HL-60/S4 treated with phorbol 12-myristate 13-acetate at 8.2 ng/mL for 4 days and 3 days (cell line): ENCODE results near the gene PCYT1A.
"Not testable (repeated sequence)": the region's sequence is repeated elsewhere in the genome, so short reads cannot be mapped to it uniquely, and the experiment has no call there.

ENCODE experiments used
- in situ Hi-C: fragments of 300-500 bp; cut with MboI; formaldehyde crosslinking; loops from 2 replicates; pipeline ENCODE4 v1.15.0; 2022; ENCODE audit warnings: low sequenced_read_pairs

The PCYT1A gene

DNA sequence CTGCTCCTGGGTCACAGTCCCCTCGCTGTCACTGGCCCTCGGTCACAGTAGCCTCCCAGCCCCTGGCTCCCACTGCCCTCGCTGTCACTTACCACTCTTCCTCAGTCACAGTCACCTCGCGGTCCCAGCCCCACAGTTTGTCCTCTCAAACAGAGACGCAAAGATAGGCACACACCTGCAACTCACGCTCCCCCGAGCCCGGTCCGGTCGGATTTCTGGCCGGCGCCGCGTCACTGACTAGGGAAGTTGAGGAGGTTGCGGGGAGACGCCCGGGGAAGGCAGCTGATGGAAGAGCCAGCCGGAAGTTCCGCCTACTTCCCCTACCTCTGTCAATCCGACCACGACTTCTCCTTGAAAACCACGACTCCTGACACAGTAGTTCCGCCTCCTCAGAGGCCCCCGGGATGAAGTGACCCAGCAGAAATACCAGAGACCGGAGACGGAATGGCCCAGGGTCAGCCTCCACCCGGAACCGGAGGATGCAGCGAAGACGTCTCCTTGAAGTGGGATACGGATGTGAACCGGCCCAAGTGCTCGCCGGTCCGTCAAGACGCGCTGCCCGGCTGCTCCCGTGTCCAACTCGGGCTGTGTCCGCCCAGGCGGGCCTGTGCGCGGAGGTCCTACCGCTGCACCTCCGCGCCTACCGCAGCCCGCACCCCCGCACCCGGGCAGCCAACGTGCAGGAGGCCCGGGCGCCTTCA is at the start of gene PCYT1A:
Gene PCYT1A, minus strand, starts transcription at position 287 of the 701 bp plus-strand sequence. CDS start 17,195 bp downstream, outside the sequence.
- in situ Hi-C loops: no loop called here

DNA sequence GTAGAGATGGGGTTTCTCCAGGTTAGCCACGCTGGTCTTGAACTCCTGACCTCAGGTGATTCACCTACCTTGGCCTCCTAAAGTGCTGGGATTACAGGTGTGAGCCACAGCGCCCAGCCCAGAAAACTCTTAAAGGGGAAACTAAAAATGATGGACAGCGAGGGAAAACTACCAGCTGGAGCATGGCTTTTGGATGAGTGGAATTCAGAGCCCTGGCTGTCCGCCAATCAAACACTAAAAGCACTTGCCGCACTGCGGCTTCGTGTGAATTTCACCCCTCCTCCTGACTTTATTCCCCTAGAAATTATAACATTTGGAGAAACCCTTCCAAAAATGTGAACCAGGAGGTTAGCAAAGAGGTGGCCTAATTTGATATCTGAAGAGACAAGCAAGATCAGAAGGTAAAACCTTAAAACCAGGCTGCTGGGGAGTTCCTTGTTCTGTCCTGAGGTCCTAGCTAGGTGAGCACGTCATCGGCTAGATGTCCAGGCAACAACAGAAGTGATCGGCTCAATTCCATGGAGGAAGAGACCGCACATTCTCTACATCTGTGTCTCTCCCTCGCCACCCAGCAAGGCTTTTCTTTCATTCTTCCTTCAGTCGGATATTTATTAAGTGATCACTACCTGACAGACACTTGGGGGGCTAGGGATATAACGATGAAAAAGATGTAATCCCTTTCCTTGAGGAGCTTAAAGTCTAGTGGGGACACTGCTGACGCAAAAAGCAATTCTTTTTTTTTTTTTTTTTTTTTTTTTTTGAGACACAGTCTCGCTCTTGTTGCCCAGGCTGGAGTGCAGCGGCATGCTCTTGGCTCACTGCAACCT is 49.0 kb upstream of the PCYT1A start:
- in situ Hi-C loops: no loop called here

GRCh38 chr3:196335503-196335948 is 48.0 kb upstream of the PCYT1A start:
- in situ Hi-C loops: no loop called here

- in situ Hi-C loops: no loop called here
Observed at GRCh38 chr3:196334982-196335381, 47.5 kb upstream of the PCYT1A start.

DNA sequence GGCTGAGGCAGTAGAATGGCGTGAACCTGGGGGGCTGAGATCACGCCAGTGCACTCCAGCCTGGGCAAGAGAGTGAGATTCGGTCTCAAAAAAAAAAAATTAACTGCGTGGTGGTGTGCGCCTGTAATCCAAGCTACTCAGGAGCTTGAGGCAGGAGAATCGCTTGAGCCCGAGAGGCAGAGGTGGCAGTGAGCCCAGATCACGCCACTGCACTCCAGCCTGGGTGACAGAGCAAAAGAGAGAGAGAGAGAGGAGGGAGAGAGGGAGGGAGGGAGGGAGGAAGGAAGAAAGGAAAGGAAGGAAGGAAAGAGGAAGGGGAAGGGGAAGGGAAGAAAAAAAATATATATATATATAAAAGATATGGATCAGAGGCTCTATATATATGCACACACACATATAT is 44.6 kb upstream of the PCYT1A start:
- in situ Hi-C loops: no loop called here

- in situ Hi-C loops: no loop called here
Observed at GRCh38 chr3:196327405-196327804, 39.9 kb upstream of the PCYT1A start.

GRCh38 chr3:196326936-196327335 is 39.4 kb upstream of the PCYT1A start:
- in situ Hi-C loops: no loop called here

GRCh38 chr3:196323691-196324090 is 36.2 kb upstream of the PCYT1A start:
- in situ Hi-C loops: no loop called here

GRCh38 chr3:196323016-196323415 is 35.5 kb upstream of the PCYT1A start:
- in situ Hi-C loops: no loop called here

- in situ Hi-C loops: no loop called here
Observed at GRCh38 chr3:196321162-196321561, 33.6 kb upstream of the PCYT1A start.

- in situ Hi-C loops: no loop called here
Observed at GRCh38 chr3:196320137-196320536, 32.6 kb upstream of the PCYT1A start.

GRCh38 chr3:196317687-196318467 is 30.4 kb upstream of the PCYT1A start, which contains the start of gene DYNLT2B:
TSS of gene DYNLT2B (minus strand) at chr3:196318240. CDS start at chr3:196318152, 88 bp downstream.
- in situ Hi-C loops: no loop called here

GRCh38 chr3:196316799-196317686 is 29.5 kb upstream of the PCYT1A start:
- in situ Hi-C loops: not testable (repeated sequence)

- in situ Hi-C loops: no loop called here
Observed at GRCh38 chr3:196315821-196316220, 28.3 kb upstream of the PCYT1A start.

GRCh38 chr3:196314597-196314996 is 27.1 kb upstream of the PCYT1A start:
- in situ Hi-C loops: no loop called here

- in situ Hi-C loops: not testable (repeated sequence)
Observed at GRCh38 chr3:196314086-196314485, 26.6 kb upstream of the PCYT1A start.

- in situ Hi-C loops: not testable (repeated sequence)
Observed at GRCh38 chr3:196302960-196303359, 15.4 kb upstream of the PCYT1A start.

DNA sequence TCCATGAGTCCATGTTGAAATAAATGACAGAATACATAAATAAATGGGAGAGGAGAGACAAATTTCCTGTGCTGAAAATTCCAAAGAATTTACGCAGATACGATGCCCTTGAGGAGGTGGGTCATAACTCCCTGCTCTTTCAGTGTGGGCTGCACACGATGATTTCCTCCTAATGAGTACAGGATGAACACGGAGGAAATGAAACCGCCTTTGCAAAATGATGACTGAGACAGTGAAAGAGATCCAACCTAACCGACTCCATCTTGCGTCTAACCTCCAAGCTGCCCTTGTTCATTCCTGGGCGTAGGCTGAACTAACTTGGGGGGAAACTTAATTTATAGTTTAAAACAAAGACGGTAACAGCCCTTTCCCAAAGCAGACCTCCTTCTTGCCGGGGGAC is 15.0 kb upstream of the PCYT1A start:
- in situ Hi-C loops: not testable (repeated sequence)

DNA sequence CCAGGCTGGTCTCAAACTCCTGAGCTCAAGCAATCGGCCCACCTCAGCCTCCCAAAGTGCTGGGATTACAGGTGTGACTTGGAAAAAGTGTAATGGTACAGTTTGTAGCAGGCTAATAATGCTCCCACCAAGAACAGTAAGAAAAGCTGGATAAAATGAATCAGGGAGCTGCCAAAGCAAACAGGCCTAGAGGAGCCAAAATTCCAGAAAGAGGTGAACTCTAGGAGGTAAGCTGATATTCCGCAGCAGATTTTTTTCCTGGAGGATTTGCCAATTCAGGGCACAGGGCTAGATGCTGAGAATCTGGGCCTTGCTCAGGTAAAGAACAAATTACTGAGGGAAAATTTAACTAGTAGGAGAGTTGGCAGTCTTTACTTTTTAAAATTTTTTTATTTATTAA is 11.0 kb upstream of the PCYT1A start:
- in situ Hi-C loops: no loop called here

GRCh38 chr3:196292286-196292923 is 4.9 kb upstream of the PCYT1A start:
- in situ Hi-C loops: no loop called here
